NCI-H526 (cell line): ENCODE results near the gene ANKRD11.
"Not testable (repeated sequence)": the region's sequence is repeated elsewhere in the genome, so short reads cannot be mapped to it uniquely, and the experiment has no call there.

ENCODE experiments used
- DNase-seq, 2 experiments: peaks; one replicate each; lab custom pipeline; 2025; lab: John Stamatoyannopoulos, UW

The ANKRD11 gene

DNA sequence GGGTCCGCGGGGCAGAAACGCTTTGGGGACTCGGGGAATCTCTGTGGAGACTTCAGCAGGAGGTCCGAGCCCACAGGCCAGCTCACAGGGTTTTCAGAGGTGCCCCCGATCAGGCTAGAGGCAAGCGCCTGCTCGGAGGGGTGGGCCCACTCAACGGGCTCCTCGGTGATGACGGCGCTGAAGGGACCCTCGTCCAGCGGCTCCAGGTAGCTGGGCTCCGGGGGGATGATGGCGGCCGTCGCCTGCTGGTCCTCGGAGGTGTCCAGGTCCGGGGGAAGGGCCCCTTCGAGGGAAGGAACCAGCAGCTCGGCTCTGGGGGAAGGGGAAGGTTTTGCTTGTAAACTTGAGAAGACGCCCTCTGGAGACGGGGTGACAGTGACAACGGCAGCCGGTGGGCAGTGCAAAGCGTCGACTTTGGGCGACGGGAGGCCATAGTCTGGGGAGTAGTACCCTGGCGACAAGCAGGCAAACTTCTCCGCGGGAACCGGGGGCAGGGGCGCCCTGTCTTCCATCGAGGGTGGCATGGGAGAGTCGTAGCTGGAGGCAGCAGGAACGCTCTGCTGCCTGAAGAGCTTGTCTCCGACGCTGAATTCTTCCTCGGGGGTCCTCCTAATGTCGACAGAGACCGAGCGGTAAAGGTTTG is 209.7 kb downstream of the ANKRD11 start:
- no peak for DNase-seq

DNA sequence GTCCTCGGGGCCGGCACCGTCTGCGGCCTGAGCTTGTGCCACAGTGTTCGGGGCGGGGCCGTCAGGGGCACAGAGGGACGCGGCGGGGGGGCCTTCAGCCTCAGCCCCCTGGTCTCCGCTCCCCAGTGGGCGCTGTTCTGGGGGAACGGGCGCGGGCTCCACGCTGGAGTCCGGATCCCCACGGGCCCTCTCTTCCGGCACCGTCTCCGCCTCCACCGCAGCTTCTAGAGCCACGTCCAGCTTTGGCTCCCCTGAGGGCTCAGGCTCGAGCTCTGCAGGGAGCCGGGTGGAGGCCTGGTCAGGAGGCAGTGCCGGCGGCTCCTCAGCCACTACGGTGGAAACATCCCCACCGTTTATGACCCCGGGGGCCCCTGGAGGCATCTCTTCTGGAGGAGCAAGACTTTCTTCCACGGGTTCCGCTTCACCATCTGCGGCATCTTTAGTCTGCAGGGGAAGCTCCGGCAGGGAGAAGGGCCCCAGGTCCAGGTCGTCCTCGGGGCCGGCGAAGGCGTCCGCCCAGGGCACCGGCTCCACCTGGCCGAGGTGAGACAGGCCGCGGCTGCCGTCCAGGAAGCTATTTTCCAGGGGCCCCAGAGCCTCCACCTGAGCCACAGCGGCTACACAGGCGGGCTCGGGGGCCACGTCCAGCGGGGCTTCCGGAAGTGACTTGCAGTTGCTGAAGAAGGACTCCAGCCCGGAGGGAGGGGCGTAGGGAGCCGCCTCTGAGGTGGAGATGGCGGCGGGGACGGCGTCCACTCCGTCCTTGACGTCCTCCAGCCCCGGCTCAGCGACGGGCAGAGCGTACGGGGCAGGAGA is 210.5 kb downstream of the ANKRD11 start:
- no peak for DNase-seq

DNA sequence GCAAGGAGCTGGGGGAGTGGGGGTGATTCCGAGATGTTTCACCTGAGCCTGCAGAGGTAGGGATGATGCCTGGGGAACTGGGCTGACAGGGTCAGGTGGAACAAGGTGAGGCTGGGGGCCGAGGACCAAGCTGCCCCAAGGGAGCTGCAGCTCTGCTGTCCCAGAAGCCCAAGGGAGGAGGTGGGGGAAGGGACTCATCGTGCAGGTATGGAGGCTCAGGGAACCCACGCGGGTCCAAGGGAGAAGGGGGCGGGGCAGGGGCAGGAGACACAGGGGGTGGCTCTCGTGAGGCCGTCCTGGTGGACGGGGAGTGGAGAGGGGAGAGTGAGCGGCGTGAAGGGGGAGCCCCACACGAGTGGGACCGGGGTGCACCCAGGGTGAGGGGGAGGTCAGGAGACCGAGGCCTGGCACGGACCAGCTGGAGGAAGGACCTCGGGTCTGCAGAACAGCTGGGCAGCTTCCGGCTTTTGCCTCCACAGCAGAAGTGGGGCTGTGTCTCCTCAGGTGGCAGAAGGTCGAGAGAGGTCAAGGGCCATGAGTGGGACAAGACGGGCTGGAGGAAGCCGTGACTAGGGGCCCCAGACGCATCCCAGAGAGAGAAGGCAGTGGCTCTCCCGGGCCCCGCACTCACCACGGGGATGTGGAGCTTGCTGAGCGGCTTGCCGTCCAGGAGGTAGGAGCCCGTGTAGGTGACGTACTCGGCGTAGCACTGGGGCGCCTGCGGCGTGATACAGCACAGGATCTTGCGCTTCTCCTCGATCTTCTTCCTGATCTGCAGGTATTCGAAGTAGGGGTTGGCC is 211.7 kb downstream of the ANKRD11 start:
- no peak for DNase-seq

DNA sequence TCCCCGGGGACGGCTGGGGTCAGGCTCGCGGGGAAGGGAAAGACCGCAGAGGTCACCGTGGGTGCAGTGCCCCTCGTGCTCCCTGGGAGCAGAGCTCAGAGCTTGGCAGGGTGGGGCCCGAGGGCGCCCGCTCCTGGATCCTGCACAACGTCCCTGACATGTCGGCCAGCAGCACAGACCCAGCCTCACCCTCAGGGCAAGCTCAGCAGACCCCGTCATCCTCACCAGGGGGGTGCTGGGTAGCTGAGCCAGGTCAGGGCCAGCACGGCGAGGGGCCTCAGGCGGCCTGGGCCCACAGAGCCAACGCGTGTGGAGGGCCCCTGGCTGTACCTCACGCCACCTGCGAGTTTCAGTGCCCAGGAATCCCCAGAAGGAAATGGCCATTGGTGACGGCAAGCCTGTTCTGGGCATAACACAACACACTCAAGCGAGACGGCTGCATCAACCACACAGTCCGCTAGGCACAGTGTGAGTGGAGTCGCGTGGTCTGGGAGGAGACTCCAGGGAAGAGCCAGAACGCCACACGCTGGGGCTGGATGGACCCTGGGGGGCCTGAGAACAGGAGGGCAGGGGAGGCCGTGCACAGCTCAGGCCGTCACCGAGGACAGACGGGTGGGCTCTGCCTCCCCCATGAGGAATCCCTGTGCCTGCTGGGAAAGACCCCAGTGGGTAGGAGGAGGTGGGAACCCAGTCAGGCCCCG is 212.6 kb downstream of the ANKRD11 start:
- DNase-seq: no peak

DNA sequence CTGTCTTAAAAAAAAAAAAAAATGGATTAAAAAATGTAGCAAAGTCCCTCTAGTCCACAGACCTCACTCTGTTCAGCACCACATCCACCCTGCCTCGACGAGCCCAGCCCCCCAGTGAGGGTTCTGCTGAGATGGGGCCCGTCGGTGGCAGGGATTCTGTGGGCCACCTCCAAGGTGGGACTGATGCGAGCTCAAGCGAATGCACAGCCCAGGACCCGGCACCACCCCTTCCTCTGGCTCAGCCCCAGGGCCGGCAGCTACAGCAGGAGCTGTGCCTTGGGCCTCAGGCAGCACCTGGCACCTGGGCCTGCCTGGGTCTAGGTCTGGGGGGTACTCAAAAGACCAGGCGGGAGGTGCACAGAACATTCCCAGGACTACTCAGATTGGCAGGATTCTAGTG is 213.3 kb downstream of the ANKRD11 start:
- no peak for DNase-seq

DNA sequence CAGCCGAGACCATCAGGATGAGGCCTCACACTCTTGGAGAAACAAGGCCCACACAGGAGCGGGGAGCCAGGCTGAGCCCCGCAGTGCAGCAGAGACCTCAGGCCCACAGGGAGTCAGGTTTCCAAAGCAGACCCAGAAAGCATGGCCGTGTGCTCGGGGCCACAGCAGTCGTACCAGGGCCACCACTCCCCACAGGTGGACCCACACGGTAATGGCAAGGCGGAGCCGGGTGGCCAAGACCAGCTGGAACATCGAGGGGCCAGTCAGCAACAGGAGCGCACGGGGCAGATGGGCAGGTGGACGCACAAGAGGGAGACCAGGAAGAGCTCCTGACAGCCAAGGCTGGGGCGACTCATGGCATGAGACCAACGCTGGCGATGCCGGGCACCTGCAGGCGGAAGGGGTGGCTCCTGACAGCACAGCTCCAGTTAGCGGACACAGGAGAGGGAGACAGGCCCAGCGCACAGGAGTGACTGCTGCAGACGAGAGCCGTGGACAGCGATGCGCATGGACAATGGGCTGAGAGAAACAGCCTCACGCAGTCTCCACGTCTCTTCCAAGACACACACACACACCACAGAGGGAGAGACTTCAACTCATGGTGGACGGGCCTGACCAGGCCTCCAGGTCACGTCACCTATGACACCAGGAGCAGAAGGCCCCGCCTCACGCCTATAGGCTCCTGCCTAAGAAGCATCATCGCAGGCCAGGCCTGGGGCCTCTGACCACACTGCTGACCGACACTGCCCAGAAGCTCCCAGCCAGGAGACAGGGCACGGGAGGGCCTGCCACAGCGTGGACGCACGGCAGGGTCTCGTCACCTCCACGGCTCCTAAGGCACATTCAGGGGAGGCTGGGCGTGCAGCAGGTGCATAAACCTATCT is 214.3 kb downstream of the ANKRD11 start:
- DNase-seq: no peak

DNA sequence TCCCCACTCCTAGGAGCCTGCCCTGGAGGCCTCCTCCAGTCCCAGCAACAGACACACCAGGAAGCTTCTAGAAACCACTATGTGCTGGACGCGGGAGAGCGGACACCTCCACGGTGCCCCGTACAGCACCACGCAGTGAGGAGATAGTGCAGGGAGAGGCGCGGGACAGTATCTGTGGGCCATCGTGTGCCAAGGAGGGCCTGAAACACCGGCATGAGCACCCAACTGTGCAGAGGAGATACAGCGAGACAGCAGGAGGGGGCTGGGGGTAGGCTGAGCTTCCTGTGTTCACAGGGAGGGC is 215.1 kb downstream of the ANKRD11 start:
- DNase-seq: no peak

DNA sequence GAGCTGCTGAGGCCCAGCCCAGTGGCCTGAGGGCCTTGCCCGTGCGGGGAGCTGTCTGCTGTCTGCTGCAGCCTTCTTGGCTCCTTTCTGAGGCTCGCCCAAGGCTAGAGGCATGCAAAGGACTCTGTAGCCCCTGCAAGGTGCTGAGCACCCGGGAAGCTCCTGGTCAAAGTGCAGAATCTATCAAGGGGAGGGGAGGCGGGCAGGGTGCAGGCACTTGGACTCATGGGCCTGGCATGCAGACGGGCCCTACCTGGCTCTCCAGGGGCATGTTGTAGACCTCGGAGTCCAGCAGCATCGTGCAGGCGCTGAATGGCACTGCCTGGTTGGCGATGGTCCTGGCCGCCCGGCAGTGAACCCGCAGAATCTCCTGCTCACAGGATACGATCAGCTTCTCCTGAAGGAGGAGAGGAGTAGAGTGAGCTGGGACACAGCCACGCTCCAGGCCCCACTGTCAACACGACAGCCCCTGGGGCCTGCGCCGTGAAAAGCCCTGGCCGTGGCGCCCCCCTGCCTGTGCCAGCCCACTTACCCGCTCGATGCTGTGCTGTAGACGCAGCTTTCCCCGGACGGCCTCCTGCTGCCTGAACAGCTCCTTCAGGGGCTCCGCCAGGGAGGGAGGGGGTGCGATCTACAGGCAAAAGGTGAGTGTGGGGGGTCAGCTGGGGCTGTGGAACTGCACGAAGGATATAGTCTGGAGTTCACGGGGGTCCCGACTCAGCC is 215.6 kb downstream of the ANKRD11 start:
- DNase-seq: no peak

DNA sequence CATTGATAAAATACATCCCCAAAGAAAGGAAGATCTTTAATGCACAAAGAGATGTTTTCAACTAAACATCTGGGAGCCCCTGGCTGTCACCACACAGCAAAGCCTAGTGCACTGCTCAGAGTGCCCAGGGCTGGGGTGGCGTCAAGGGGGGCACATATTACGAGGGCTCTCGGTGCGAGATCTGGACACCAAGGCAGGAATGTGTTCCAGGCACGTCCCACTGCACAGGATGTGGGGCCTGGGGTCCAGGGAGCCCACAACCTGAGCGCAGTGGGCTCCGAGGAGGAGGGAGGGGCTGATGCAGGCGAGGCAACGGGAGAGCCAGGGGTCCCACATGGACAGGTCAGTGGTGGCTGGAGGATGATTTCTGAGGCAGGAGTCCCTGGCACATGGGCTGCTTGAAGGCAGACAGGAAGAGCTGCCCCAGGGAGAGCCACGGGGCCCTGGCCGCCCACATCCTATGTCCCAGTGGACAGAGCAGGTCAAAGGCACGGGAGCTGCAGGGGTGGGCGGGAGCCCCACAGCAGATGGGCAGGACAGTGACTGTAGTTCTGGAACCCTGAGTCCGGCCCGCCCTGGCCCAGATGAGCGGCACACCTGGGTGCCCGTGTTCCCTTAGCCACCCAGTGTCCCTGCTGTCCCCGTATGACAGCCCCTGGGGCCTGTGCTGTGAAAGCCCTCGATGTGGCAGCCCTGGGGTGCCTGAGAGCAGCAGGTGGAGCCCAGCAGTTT is 216.5 kb downstream of the ANKRD11 start:
- DNase-seq: no peak

DNA sequence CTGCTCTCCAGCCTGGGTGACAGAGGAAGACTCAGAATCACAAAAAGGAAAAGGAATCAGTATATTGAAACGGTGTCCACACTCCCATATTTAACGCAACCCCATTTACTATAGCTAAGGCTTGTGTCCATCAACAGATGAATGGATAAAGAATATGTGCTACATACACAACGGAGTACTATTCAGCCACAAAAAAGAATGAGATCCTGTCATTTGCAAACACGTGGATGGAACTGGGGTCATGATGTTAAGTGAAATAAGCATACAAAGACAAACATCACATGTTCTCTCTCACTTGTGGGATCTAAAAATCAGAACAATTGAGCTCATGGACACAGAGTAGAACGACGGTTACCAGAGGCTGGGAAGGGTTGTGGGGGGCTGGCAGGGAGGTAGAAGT is 217.7 kb downstream of the ANKRD11 start:
- no peak for DNase-seq

DNA sequence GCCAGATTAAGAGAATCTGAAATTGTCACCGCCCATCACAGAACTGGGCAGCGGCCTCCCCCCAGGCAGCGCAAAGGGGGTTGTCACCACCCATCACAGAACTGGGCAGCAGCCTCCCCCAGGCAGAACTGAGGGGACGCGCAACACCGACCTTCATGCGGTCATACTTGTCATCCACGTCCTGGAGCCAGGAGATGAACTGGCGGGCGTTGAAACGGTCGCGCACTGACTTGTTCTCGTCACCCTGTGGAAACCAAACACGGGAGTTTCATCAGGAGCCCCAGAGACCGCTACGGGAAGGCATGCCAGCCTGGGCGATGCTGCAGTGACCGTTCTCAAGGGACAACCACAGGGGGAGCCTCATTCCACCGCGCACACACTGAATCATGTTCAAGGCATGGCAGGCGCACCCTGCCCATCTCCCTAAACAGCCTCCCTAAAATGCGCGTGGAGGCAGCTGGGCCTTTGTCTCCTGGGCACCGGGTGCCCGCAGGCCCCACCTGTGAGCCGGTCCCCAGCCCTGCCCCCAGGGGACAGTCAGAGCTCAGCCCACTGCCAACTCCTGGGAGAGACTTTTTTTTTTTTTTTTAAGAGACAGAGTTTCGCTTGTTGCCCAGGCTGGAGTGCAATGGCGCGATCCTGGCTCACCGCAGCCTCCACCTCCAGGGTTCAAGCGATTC is 219.6 kb downstream of the ANKRD11 start:
- no peak for DNase-seq

DNA sequence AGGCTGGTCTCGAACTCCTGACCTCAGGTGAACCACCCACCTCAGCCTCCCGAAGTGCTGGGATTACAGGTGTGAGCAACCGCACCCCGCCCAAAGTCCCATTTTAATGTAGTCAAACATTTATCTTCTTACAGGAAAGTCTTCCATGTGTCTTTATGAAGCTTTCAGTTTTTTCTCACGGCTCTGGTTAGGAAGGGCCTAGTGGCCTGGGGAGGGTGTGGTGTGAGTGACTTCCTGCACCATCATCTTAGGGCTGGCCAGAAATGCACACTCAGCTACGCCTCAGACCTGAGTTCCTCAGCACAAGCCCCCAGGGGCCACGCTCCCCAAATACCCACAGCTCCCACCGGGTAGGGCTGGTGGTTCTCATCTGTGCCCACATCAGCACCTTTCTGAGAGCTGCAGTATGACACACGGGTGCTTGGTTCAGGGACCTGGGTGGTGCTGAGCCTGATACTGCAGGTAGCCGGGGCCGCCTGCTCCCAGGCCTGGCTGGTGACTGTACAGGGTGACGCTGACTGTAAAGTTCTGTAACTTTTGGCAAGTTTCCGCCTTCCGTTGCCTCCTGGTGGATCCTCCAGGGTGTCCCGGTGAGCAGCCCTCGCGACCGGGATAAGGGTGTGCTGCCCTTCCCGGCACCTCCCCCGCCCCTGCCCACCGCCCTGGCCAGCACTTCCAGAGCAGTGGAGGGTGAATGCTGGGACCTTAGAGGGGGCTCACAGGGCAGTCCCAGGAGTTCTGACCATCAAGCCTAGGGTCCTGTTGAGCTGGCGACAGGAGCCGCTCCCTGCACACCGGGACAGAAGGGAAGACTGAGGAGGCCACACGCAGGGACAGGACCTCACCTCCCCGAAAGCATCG is 220.3 kb downstream of the ANKRD11 start:
- no peak for DNase-seq

DNA sequence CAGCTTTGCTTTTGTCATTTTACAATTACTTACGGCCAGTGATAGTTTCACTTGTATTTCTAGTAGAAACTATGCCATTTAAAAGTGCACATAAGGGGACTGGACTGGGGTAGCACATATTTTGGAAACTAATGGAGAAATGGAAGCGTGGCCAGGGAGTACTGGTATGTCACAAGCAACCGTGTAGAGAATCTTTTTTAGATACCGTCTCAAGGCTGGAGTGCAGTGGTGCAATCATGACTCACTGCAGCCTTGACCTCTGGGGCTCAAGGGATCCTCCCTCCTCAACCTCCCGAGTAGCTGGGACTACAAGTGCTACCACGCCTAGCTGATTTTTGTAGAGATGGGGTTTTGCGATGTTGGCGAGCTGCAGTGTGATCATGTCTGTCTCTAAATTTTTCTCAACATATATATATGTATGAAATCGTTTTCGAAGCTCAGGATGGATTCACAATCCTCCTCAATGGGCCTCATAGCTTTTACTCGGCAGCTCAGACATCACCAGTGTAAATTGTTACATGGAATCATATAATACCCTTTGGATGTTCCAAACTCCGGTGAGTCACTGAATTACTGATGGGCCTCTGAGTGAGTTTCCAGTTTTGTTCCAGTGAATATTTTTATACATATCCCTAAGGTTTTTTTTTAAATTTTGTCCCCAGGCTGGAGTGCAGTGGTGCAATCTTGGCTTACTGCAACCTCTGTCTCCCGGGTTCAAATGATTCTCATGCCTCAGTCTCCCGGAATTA is 221.2 kb downstream of the ANKRD11 start:
- no peak for DNase-seq

DNA sequence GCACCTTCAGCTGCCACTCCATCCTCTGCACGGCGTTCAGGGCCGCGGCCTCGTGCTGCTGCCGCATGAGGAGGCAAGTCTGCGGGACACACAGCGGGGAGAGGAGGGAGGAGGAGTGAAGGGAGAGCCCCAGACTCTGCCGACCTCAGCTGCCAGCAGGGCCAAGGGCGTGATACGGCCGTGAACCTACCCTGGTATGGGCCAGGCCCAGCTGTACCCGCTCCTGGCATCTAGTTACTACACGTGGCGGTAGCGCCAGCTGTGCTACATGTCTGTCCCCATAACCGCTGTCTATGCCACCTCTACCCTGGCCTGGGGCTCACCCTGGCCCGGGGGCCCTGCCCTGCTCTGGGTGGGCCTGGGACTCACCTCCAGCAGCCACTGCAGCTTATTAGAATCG is 221.8 kb downstream of the ANKRD11 start:
- DNase-seq: no peak

DNA sequence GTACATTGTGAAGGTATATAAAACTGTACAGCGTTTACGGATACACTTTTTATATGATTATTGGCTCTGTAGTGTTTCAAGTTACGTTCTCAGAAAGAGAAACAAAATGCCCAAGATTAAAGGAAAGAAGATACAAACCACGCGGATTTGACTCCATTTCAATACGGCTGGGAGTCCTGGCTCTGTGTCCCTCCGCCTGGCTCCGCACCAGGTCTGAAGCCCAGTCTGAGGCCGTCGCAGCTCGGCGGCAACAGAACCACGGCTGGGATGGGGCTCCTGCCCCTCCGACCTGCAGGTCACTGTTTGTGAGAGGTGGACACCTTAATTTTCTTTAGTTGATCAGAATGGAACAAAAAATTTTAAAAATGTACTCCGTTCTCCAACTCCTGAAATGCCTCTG is 222.6 kb downstream of the ANKRD11 start:
- DNase-seq: not testable (repeated sequence)

DNA sequence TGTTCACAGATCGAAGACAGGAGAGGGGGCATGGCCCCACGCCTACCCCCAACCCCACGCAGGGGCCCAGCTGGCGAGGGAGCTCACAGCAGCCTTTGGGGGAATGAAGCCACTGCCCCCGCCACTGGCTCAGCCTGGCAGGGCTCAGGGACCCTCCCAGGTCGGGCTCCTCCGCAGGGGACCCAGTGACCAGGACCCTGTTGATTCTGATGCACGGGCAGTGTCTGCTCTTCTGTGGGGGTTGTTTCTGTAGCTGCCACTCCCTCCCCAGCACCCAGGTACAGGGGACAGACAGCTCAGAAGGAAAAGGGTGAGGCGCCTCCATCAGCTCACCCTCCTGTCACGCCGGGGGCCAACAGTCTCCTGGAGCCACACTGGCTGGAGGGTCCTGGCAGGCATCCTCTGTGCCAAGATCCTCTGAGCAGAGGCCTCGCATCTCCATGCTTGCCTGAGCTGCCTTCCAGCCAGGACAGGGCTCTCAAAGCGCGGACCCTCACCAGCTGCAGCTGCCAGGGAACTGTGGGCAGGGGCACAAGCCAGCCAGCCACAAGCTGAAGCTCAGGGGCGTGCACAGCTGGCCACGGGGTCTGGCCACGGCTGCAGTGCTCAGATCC is 223.7 kb downstream of the ANKRD11 start:
- no peak for DNase-seq

DNA sequence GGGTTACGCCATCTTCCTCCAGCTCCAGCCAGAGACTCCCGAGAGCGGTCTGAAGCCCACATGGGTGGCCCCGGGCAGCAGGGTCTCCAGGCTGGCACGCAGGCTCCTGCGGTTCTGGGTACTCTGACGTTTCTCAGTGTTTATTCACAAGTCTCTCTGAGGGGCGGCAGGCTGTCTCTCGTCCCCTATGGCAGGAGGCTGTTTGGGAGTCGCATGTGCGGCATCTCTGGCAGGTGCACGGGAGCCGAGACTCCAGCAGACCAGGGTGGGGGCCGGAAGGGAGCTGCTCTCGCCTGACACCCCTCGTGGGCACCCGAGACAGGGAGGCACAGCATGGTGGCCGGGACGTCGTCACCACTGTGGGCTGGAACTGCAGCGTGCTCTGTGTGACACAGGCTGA is 224.7 kb downstream of the ANKRD11 start:
- no peak for DNase-seq
